Heart right ventricle (tissue), 16 donors: ENCODE results near the gene ALKBH5. TPM values are rescaled to one million over a fixed set of nuclear protein-coding genes. Genes with fewer than 3 reads are reported as not detected.

Experiments used
- ATAC-seq, 8 donors: fragments of 200-7000 bp; cut with Tn5 transposase; one replicate each; pipeline ENCODE4 v1.9.1; 2020; ENCODE audit warnings: mild to moderate bottlenecking in 8 of 8, moderate library complexity in 8 of 8, moderate number of reproducible peaks in 1 of 8
- DNase-seq, 2 donors: peaks; one replicate each; pipeline ENCODE4 v3.0.0-alpha.2; 2020
- H3K27ac ChIP-seq, 10 donors: fragments of 200-600 bp; sonication (generic) in 2 of 10; one replicate each; pipeline versions ENCODE4 v1.5.0 to v1.8.0; 2020 to 2022; ENCODE audit warnings: mild to moderate bottlenecking in 3 of 10
- H3K27me3 ChIP-seq, 7 donors: fragments of 200-600 bp; one replicate each; pipeline ENCODE4 v1.8.0; 2021 to 2022; ENCODE audit warnings: mild to moderate bottlenecking in 2 of 7
- H3K36me3 ChIP-seq, 9 donors: fragments of 200-600 bp; sonication (generic) in 1 of 9; one replicate each; pipeline versions ENCODE4 v1.5.0 to v1.8.0; 2020 to 2022; ENCODE audit warnings: mild to moderate bottlenecking in 2 of 9
- H3K4me1 ChIP-seq, 9 donors: fragments of 200-600 bp; sonication (generic) in 1 of 9; one replicate each; pipeline versions ENCODE4 v1.5.0 to v1.8.0; 2020 to 2022; ENCODE audit warnings: mild to moderate bottlenecking in 4 of 9
- H3K4me3 ChIP-seq, 10 donors: fragments of 200-600 bp; sonication (generic) in 2 of 10; one replicate each; pipeline versions ENCODE4 v1.5.0 to v1.8.0; 2020 to 2022; ENCODE audit warnings: mild to moderate bottlenecking in 7 of 10, moderate library complexity in 2 of 10
- H3K9me3 ChIP-seq, 11 donors: fragments of 200-600 bp in 10 of 11; sonication (generic) in 2 of 11; one replicate each; pipeline versions ENCODE4 v1.5.0 to v1.8.0; 2013 to 2022; ENCODE audit warnings: mild to moderate bottlenecking in 2 of 11, control low read depth in 1 of 11, moderate library complexity in 1 of 11
- CTCF ChIP-seq, 9 donors: fragments of 200-600 bp; sonication (generic) in 2 of 9; IDR thresholded peaks; one replicate each; pipeline versions ENCODE4 v1.5.0 to v1.8.0; 2021 to 2022; ENCODE audit warnings: antibody characterized with exemption in 9 of 9, mild to moderate bottlenecking in 5 of 9, moderate library complexity in 1 of 9
- WGBS, 2 donors: extraction: QIAGEN DNeasy Blood & Tissue Kit; methylation state at CpG; one replicate each; pipeline ENCODE4 v1.1.7; 2013; ENCODE audit warnings: inconsistent platforms in 1 of 2; 5-methylcytosine and 5-hydroxymethylcytosine counted together
- intact Hi-C, 10 donors: fragments of 100-400 bp; cut with DNase I; formaldehyde crosslinking; loops; one replicate each; pipeline versions ENCODE4 v1.11.1 to v1.14.2; 2022
- polyA plus RNA-seq, 2 donors: library from polyadenylated mRNA; stranded (reverse); fragments of 200-250 nt; gene quantifications; one replicate each; pipeline ENCODE4 v1.2.3, GENCODE V29; 2013
- total RNA-seq, 10 donors: library from RNA; stranded (reverse); fragmentation: NEBNext Ultra II Directional in 3 of 10; extraction: Animal tissue kit (Norgen Biotek cat#: 25700) in 3 of 10; gene quantifications; one replicate each; pipeline versions ENCODE4 v1.2.1 to v1.2.4, GENCODE V29; 2021 to 2023
- donor health status: Arrhythmogenic right ventricular cardiomyopathy.
- donor health status: ischemic (EF 13 %, LVEDD 7.1; RV severe dilation, severe dysfunction).
- donor health status: healthy with polysubstance abuse.
- donor health status: DM: no; HTN: yes; CAD: no.
- donor health status: DM: no; HTN: no; CAD: no.
- donor health status: ischemic (EF 25% LVEDD 6.9; RV normal size, moderate dysfunction).
- donor health status: ischemic (EF 25% LVEDD 5.7; RV mildly dilated, moderate dysfunction).
- donor health status: healthy.
- donor health status: DM: yes; HTN: yes; CAD: no.
- donor health status: Ischemic cardiomyopathy.
- donor health status: ischemic (EF 35%, LVEDD 5.7; RV mildly dilated, moderate dysfunction).
- donor health status: nonischemic (EF 11% LVEDD 7.7; RV severe dilation, severe dysfunction).
- donor health status: DM: yes; HTN: yes; CAD: no.
- donor health status: PGD.
- donor health status: ischemic (EF 29% LVEDD 5.4; RV normal size, mild dysfunction).
- donor health status: nonischemic (EF 23%, LVEDD 6.1; RV moderate dilation, normal function).

ALKBH5 gene
- total and polyA plus RNA-seq, 12 donors: 72.6 to 208 (median 190) TPM

GRCh38 chr17:18228176-18228682 lies 44.6 kb downstream of the ALKBH5 start:
- no peak for TF ChIP-seq CTCF (IDR thresholded peaks at IDR 0.05)
- Histone ChIP-seq H3K4me1 (peaks cover 11 to 29% (median 20%) of the 10 kb centered on the region in 9 donors), H3K4me3 (no peak overlapping the region), H3K27me3 (no peaks in the 10 kb centered on the region), H3K27ac (no peak overlapping the region), H3K9me3 (no peaks in the 10 kb centered on the region), H3K36me3 (peaks cover 0 to 13% (median 0%) of the 10 kb centered on the region in 9 donors)
- 92% methylated on average over 10 of the region's 10 CpGs for WGBS, 2 donors
- intact Hi-C loops: loop anchor here in 3 of 10 donors (5.0 to 10.0 kb wide), 2 partner anchors 87 to 89 kb away; partner anchors contain the start of genes SMCR8 (in 3 of the 3) and TOP3A (in 2 of the 3)
- ATAC-seq (no peak), DNase-seq (no peak)

- intact Hi-C loops: loop anchor here in 3 of 10 donors (5.0 to 10.0 kb wide), 2 partner anchors 86 to 88 kb away; partner anchors contain the start of genes SMCR8 (in 3 of the 3) and TOP3A (in 2 of the 3)
- Histone ChIP-seq H3K4me3 (no peak overlapping the region), H3K27me3 (no peaks in the 10 kb centered on the region), H3K36me3 (peaks cover 0 to 24% (median 4%) of the 10 kb centered on the region in 9 donors), H3K9me3 (no peaks in the 10 kb centered on the region), H3K4me1 (peaks cover 11 to 23% (median 19%) of the 10 kb centered on the region in 9 donors), H3K27ac (no peak overlapping the region)
- 85 to 89% methylated on average over 4 of the region's 4 CpGs for WGBS, 2 donors
- ATAC-seq: no peak
- no peak for TF ChIP-seq CTCF (IDR thresholded peaks at IDR 0.05)
- no peak for DNase-seq
Observed at GRCh38 chr17:18229254-18229653, 45.6 kb downstream of the ALKBH5 start.

- Histone ChIP-seq H3K27me3 (no peaks in the 10 kb centered on the region), H3K4me3 (no peak overlapping the region), H3K36me3 (peaks cover 0 to 29% (median 4%) of the 10 kb centered on the region in 9 donors), H3K4me1 (peaks cover 10 to 18% (median 14%) of the 10 kb centered on the region in 9 donors), H3K27ac (no peak overlapping the region), H3K9me3 (no peaks in the 10 kb centered on the region)
- no peak for TF ChIP-seq CTCF (IDR thresholded peaks at IDR 0.05)
- 94 to 96% methylated on average over 7 of the region's 7 CpGs for WGBS, 2 donors
- intact Hi-C loops: loop anchor here in 3 of 10 donors (5.0 to 10.0 kb wide), 2 partner anchors 85 to 88 kb away; partner anchors contain the start of genes SMCR8 (in 3 of the 3) and TOP3A (in 2 of the 3)
- DNase-seq: no peak
- no peak for ATAC-seq
Observed at GRCh38 chr17:18229771-18230170, 46.1 kb downstream of the ALKBH5 start.

- H3K27me3 ChIP-seq: no peaks in the 10 kb centered on the region
- ATAC-seq (no peak), DNase-seq (no peak)
- H3K27ac ChIP-seq: no peak overlapping the region
- H3K4me3 ChIP-seq: no peak overlapping the region
- H3K36me3 ChIP-seq: peaks cover 0 to 36% (median 4%) of the 10 kb centered on the region in 9 donors
- TF ChIP-seq CTCF (IDR thresholded peaks at IDR 0.05): no peak
- 84 to 87% methylated on average over 14 of the region's 14 CpGs for WGBS, 2 donors
- no peaks in the 10 kb centered on the region for H3K9me3 ChIP-seq
- peaks cover 6 to 14% (median 10%) of the 10 kb centered on the region in 9 donors for H3K4me1 ChIP-seq
- intact Hi-C loops: no loop called here
Observed at GRCh38 chr17:18230288-18231141, 46.9 kb downstream of the ALKBH5 start.
